Measurements from ENCODE around the gene ADAM20.
"Not testable (repeated sequence)": the region's sequence is repeated elsewhere in the genome, so short reads cannot be mapped to it uniquely, and the experiment has no call there.

The ADAM20 gene
- 0.12 to 1.2 (median 0.33) reads per million in 4 donors for total RNA-seq

DNA sequence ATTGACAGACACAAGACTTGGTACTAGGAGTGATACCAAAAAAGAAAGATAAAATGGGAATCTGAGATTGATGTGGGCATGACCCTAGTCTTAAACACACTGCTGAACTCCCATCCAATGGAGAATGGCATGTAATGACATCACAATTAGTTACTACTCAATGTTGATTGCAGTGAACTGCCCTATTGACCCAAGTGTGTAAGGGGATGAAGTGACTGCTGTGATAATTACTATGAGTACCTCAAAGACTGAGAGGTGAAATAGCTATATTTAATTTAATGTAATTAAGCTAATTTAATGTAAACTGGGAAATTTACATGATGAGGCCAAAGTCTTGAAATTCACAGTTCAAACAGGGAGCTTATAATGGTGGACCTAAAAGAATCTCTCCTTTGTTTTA lies at the start of gene ADAM20:
Gene ADAM20 (minus strand): TSS at position 101 of the 400 bp plus-strand sequence. CDS start 10,247 bp downstream, outside the sequence.
- no peak for DNase-seq

DNA sequence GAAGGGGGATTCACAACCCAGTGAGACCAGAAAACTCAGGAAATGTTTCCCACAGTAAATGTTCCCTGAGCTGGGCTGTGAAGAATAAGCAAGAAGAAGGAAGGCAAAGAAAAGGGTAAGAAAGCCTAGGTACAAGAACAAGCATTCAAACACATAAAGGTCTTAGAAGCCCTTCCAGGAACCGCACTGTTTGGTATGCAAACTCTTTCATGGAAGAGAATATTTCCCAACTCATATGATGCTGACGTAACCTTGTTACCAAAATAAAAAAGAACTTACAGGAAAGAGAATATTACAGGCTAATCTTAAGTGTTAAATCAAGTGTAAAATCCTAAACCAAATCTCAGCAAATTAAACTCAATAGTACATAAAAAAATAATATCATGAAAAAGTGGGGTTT lies 42.1 kb upstream of the ADAM20 start:
- no peak for DNase-seq

DNA sequence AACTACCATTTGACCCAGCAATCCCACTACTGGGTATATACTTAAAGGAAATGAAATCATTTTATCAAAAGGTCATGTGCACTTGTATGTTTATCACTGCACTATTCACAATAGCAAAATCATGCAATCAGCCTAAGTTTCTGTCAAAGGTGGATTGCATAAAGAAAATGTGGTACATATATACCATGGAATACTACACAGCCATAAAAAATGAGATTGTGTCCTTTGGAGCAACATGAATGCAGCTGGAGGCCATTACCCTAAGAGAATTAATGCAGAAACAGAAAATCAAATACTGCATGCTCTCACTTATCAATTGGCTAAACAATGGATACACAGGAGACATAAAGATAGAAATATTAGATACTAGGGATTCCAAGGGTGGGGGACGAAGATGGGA lies 38.2 kb upstream of the ADAM20 start:
- no peak for DNase-seq

DNA sequence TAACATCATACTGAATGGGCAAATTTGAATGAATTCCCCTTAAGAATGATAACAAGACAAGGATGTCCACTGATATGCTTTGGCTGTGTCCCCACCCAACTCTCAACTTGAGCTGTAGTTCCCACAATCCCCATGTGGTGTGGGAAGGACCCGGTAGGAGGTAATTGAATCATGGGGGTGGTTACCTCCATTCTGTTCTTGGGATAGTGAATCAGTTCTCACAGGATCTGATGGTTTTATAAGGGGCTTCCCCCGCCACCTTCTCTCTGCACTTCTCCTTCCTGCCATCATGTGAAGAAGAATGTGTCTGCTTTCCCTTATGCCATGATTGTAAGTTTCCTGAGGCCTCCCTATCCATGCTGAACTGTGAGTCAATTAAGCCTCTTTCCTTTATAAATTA lies 36.3 kb upstream of the ADAM20 start:
- no peak for DNase-seq

DNA sequence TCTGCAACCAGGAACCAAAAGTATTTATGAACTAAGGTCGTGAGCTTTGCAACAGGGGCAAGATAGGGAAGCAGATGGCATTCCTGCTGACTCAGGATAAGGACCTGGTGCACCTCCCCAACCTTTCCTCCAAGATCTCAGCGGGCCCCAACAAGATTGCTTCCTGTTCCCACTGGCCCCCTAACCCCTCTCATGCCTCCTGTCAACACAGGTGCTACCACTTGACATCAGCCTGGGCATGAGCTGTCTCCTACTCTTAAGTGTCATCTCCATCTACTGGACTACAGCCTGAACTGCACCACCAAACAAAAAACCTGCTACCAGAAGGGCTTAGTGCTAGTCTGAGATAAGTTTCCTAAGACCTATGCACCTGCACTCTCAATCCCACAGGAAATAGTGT lies 33.0 kb upstream of the ADAM20 start:
- DNase-seq: peak in 1 of 5 donors; percentile 57

DNA sequence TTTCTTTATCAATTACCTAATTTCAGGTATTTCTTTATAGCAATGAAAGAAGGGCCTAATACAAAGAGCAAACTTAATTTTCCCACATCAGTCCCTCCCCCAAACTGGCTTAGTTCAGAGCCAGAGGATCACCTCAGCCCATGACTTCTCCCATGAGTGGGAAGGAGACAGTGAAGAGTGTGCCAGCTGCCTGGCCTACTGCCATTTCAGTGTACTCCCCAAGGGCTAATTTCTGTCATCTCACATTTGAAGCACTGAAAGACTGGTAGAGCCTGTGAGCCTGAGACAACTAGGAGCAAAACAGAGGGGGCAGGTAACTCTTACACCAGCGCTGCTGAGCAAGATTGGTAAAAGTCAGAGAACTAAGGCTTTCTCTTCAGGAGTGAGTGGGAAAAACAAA lies 29.1 kb upstream of the ADAM20 start:
- DNase-seq: no peak

DNA sequence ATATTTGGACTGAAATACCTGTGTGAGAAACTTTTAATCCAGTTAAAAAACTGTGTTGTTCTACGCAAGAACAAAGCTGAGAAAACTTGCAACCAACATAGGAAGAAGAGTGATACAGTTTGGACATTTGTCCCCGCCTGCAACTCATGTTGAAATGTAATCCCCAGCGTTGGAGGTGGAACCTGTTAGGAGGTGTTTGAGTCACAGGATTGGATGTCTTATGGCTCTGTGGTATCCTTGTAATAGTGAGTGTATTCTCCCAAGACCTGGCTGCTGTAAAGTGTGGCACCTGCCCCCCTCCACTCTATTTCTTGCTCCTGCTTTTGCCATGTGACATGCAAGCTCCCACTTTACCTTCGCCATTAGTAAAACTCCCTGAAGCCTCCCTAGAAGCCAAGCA lies 28.6 kb upstream of the ADAM20 start:
- no peak for DNase-seq

DNA sequence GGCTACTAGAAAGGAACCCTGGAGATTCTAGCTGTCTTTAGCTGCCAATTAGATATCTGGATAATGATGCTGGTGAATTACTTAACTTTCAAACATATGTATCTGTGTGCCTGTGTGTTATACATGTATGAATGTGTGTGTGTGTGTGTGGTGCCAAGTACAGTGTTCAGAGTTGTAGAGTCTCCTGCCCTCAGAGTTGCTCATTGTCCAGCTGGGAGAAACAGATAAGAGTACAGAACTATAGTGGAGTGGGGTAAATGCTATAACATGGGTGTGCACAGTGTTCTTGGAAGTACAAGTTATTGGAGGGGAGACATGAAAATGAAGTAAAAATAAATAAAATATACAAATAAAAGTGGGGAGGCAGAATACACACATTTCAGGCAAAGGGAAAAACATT lies 23.6 kb upstream of the ADAM20 start:
- DNase-seq: no peak

DNA sequence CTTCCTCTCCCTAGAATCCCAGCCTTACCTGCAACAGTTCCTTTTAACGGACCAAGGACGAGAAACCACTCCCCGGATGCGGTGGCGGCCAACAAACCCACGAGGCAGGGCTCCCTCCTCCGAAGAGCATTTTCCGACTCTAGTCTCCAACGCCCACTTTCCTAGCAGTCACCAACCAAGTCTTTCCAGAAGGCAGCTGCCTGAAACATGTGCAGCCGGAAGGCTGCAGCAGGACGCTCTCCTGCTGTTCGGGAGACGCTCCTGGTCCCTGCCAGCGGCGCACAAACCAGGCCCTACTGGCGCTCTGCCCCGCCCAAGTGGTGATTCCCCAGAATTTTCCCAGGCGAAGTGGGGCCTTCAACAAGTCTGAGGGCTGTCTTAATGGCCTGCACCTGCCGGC lies 21.1 kb upstream of the ADAM20 start:
- DNase-seq: no peak

DNA sequence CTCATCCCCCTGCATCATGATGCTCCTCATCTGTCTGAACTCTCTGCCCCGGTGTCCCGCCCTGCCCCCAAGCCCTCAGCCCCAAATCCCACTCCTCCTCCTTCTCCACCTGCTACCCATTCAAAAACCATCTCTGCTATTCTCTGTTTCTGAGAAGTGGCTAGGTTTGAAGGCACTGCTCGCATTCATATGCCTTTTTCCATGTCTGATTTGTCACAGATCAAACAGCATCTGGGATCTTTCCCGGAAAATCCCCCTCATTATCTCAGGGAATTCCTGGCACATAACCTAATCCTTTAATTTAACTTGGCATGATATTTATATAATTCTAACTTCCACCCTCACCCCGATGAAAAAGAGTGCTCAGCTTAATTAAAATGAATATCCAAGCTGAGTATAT lies 3.3 kb upstream of the ADAM20 start:
- DNase-seq: no peak

DNA sequence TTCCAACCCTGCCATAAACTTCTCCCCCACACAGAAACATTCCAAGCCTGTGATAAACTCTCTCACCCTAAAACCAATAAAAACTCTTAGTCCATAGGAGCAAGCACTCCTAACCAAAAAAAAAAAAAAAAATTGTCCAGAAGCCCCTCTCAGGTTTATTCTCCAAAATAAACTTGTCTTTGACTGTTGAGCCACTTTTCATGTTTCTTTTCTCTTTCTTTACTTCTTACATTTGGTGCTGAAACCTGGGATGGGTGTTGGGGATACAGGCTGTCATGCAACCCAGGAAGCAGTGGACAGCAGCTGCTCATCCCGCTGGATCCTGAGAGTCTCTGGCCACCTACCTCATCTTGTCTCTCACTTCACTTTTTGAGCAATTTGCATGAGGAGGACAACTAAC lies 2.0 kb upstream of the ADAM20 start:
- no peak for DNase-seq

DNA sequence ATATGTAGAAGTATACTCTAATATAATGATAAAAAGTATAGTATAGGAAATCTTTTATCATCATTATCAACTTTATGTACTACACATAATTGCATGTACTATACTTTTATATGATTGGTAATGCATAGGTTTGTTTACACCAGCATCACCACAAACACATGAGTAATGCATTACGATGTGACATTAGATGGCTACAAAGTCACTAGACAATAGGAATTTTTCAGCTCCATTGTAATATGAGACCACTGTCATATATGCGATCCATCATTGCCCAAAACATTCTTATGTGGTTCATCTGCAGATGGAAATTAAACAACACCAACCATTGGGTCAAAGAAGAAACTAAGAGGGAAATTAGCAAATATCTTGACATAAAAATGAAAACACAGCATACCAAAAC lies 4.4 kb downstream of the ADAM20 start:
- DNase-seq: no peak

DNA sequence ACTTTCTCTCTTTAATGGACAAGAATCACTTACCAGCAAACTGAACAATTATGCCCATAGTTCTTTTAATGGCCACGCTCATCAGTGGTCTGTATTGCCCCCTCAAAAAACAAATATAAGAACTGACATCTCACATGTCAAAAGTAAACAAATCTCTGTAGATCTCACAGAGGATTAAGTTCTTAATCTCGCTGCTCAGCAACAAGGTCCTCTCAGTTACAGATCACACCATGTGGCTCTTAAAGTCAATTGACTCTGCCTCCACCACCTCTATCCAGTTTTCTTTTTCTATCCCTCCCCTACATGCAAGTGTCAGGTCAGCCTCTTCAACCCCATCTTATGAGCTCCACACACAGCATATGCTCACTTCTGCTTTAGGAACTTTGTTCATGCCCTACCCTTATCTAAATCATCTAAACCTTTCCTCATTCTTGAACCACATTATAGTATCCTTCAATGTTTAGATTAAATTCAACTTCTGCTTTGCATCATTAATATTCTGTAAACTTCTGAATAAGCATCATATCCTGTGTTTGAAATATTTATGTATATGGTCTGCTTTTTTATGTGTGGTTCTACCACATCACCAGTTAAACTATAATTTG lies 7.2 kb downstream of the ADAM20 start:
- DNase-seq: no peak

DNA sequence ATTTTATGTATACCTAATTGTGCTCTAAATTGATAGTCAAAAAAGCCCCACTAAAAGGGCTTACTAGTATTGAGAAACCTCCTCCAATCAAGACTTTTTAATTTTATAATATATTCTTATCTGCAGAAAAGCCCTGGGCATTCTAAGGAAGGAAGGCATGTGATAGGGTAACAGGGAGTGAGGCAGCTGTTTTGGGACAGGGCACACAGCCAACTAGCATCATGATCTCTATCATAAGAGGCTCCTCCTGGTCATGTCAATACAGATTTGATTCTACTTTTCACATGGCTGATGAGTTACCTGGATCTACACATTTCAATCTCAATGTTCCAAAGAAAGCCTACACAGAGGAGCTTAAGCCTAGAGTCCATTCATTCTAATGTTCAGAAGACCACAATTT lies 9.1 kb downstream of the ADAM20 start:
- DNase-seq: no peak

DNA sequence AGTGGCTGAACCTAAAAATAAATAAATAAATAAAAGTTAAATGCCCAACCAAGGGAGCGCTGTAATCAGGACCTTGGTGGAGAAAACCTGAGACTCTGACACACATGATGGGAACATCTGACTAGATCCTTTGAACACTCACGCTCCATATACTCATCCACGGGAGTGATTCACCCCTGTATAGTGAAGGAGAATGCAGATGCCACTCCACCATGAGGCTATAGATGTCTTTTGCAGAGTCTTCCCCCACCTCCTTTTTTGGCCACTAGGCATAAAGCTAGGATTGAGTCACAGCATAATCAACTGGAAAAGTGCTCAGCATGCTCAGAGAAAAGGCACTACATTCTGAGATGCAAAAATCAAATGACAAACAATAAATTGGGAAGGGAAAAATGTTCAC lies 19.0 kb downstream of the ADAM20 start:
- peak in 1 of 5 donors; percentile 11 for DNase-seq

DNA sequence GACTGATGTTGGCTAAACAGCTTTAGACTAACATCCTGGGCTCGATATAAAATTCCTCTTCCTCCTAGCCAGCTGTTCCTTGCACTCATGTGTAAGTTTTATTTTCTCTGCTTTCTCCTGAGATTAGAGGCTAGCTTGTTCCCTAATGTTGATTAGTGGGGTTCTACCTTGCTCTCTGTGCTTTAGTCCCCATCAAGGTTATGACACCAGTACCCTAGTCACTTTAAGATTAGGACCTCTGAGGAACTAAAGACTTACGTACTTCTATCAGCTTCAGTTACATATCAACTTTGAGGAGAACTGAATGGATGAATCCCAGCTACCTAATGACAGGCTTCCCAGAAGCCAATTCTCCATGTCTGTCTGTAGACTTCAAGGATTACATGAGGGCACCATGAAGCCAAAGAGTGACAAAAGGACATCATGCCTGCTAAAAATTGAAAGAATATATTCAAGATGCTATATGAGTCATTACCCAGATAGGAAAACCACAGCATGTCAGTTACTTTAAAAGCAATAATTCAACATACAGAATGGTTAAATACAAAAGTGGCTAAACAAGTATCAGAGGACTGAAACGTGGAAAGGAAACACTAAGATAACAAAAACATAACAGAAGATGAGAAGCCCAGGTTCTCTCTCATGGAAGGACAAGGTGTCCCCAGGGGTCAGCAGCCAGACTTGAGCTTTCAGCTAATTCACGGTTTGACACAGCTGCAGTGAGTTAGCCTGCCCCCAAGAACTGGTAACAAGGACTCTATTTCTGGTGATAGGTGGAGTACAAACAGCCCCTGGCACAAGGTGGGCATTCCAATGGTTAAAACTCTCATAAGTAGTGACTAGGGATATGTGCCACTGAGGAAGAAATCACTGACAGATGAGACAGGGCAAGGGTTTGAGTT lies 20.4 kb downstream of the ADAM20 start:
- DNase-seq: peak in 1 of 5 donors; percentile 76

DNA sequence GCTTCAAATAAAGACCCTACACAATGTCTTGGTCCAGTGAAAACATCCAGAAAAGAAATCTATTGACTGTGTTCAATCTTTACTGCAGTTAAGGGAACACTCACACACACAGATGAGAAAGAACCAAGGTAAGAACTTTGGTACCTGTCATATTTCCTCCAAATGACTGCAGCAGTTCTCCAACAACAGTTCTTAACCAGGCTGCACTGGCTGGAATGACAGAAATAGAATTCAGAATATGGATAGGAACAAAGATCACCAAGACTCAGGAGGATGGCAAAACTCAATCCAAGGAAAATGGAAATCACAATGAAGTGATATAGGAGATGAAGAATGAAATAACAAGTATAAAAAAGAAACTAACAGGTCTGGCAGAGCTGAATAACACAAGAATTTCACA lies 36.6 kb downstream of the ADAM20 start:
- DNase-seq: no peak

DNA sequence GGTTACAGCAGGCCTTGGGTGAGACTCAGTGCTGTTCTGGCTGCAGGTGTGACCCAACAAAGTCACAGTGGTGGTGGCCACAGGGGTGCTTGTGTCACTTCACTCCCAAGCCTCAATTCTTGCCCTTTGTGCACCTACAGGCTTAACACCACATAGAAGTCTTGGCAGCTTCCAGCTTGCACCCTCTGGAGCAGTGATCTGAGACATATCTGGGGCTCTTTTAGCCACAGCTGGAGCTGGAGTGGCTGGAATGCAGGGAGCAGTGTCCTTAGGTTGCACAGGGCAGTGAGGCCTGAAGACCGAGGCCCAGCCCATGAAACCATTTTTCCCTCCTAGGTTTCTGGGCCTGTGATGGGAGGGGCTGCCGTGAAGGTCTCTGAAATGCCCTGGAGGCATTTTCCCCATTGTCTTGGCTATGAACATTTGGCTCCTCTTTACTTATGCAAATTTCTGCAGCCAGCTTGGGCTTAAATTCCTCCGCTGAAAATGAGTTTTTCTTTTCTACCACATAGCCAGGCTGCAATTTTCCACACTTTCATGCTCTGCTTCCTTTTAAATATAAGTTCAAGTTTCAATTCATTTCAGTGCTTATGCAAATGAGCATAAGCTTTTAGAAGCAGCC lies 45.1 kb downstream of the ADAM20 start:
- no peak for DNase-seq

DNA sequence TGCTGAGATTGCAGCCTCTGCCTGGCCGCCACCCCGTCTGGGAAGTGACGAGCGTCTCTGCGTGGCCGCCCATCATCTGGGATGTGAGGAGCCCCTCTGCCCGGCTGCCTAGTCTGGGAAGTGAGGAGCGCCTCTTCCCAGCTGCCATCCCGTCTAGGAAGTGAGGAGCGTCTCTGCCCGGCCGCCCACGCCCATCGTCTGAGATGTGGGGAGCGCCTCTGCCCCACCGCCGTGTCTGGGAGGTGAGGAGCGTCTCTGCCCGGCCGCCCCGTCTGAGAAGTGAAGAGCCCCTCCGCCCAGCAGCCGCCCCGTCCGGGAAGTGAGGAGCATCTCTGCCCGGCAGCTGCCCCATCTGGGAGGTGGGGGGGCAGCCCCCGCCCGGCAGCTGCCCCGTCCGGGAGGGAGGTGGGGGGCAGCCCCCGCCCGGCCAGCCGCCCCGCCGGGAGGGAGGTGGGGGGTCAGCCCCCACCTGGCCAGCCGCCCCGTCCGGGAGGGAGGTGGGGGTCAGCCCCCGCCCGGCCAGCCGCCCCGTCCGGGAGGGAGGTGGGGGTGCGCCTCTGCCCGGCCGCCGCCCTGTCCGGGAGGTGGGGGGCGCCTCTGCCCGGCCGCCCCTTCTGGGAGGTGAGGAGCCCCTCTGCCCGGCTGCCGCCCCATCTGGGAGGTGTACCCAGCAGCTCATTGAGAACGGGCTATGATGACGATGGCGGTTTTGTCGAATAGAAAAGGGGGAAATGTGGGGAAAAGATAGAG lies 57.3 kb downstream of the ADAM20 start:
- not testable (repeated sequence) for DNase-seq

DNA sequence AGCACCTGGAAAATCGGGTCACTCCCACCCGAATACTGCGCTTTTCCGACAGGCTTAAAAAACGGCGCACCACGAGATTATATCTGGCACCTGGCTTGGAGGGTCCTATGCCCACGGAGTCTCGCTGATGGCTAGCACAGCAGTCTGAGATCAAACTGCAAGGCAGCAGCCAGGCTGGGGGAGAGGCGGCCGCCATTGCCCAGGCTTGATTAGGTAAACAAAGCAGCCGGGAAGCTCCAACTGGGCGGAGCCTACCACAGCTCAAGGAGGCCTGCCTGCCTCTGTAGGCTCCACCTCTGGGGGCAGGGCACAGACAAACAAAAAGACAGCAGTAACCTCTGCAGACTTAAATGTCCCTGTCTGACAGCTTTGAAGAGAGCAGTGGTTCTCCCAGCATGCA lies 59.3 kb downstream of the ADAM20 start:
- DNase-seq: not testable (repeated sequence)

DNA sequence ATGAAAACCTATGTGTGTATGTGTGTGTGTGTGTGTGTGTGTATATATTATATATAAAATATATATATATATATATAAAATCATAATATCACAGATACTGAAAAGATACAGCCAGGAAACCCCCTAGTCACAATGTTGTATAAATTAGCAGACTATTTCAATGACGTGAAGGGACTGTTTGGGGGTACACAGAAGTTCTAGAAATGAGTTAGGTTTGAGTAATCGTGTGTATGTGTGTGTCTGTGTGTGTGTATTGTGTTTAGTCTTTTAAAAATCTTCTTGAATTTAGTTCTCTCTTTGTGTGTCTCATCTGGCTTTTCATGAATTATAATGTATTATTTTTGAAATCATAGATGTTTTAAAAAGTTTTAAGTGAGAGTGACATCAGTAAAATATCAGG lies 61.0 kb downstream of the ADAM20 start:
- DNase-seq: no peak
